Embryonic facial prominence (tissue), 1 donor: ENCODE results near the gene PEX11B.
A peak's percentile ranks its signal among the peaks of the same experiment; 100 is the strongest.

Source experiments
- DNase-seq: peaks from one replicate; pipeline ENCODE4 v3.0.0-alpha.2; 2016; ENCODE audit errors: extremely low spot score

PEX11B gene

GRCh38 chr1:145918144-145918991 is at the start of gene PEX11B:
PEX11B (minus strand) TSS chr1:145918717; CDS start chr1:145918688, 29 bp downstream.
- DNase-seq: peak; percentile 83

- DNase-seq: no peak
Measured at GRCh38 chr1:145967288-145967687, 48.8 kb upstream of the PEX11B start.

GRCh38 chr1:145965119-145965744 is 46.7 kb upstream of the PEX11B start:
- DNase-seq: no peak

- DNase-seq: peak; percentile 83
Measured at GRCh38 chr1:145964328-145965118, 46.0 kb upstream of the PEX11B start, which contains the start of the genes ANKRD34A and POLR3GL. ANKRD34A (minus strand) TSS chr1:145964575; CDS start chr1:145961759, 2,816 bp downstream. POLR3GL (plus strand) TSS chr1:145964690; CDS start chr1:145974866, 10,176 bp downstream.

GRCh38 chr1:145963265-145964019 is 44.9 kb upstream of the PEX11B start:
- no peak for DNase-seq

- no peak for DNase-seq
Measured at GRCh38 chr1:145962157-145963102, 43.9 kb upstream of the PEX11B start.

GRCh38 chr1:145961425-145962156 is 43.1 kb upstream of the PEX11B start:
- no peak for DNase-seq

- no peak for DNase-seq
Measured at GRCh38 chr1:145961109-145961424, 42.5 kb upstream of the PEX11B start.

- no peak for DNase-seq
Measured at GRCh38 chr1:145960468-145961108, 42.1 kb upstream of the PEX11B start.

- DNase-seq: no peak
Measured at GRCh38 chr1:145959957-145960467, 41.5 kb upstream of the PEX11B start.

- no peak for DNase-seq
Measured at GRCh38 chr1:145959333-145959732, 40.8 kb upstream of the PEX11B start.

GRCh38 chr1:145958734-145959133 is 40.2 kb upstream of the PEX11B start:
- DNase-seq: no peak

GRCh38 chr1:145957443-145958319 is 39.2 kb upstream of the PEX11B start, which contains the start of gene LIX1L:
LIX1L (minus strand) TSS chr1:145958017; CDS start chr1:145957927, 90 bp downstream.
- peak; percentile 92 for DNase-seq

GRCh38 chr1:145956781-145957442 is 38.4 kb upstream of the PEX11B start:
- DNase-seq: no peak

- no peak for DNase-seq
Measured at GRCh38 chr1:145956361-145956760, 37.8 kb upstream of the PEX11B start.

- no peak for DNase-seq
Measured at GRCh38 chr1:145955436-145955835, 36.9 kb upstream of the PEX11B start.

GRCh38 chr1:145953861-145954260 is 35.3 kb upstream of the PEX11B start:
- DNase-seq: no peak
